H54 (cell line): Measurements from ENCODE around the gene MGMT.

ENCODE experiments used
- DNase-seq: peaks from one replicate; pipeline ENCODE4 v3.0.0; 2011; ENCODE audit warnings: low spot score, mixed read lengths; ENCODE audit not compliant: insufficient read length
- FAIRE-seq: peaks from 3 replicates; lab custom pipeline; 2011; peaks lifted over from hg19 to GRCh38; lab: Jason Lieb, UNC
- POLR2A ChIP-seq: IDR thresholded peaks from 2 replicates; pipeline ENCODE4 v1.6.1; 2011; ENCODE audit warnings: low read depth, mild to moderate bottlenecking, low read length

Gene MGMT

DNA sequence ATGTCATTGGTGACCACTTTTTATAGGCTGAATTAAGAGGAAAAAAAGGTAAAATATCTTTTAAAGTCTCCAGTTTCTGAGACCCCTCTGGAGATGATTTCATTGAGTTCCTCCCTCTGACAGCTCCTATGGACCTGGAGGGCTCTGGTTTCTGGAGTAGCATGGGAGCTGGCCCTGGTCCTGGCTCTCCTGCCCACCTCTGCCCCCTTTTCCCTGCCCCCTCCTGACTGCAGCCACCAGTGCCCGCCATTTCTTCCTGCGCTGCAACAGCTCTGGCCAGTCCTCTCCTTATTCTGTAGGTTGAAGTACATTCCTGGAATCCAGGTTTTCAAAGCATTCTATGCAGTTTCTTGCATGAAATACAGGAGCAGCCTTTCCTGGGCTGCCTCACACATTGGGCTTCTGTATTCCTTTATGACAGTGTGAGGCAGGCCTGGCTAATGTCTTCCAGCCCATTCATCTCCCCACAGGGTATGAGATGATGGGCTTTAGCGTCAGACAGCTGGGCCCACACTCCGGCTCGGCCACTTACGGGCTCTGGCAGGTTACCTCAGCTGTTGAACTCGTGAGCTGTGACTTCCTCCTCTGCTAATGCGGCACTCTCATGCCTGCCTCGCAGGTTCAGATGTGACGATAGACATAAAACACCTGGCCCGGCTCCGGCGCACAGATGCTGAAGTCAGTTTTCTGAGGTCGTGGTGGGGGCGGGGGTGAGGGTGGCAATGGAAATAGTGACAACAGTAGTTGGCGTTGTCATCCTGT lies 101.7 kb downstream of the MGMT start:
- no peak for FAIRE-seq
- no peak for TF ChIP-seq POLR2A
- no peak for DNase-seq

DNA sequence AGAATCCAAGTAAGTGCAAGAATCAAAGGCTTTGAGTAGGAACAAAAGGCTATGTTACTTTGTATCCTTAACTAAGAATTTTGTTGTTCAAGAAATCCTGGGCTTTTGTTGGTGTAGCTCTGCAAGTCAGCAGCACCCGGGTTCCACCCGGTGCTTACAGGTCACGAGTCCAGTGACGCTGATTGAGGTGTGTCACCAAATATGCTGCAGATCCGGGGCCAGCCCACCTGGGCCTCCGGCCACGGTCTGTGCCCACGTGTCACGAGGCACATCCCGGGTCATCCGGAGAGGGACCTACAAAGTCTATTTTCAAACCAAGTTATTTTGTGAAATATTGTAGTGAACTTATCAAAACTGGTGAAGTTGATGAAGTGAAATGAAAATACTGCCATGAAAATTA lies 103.1 kb downstream of the MGMT start:
- FAIRE-seq (no peak), DNase-seq (no peak)
- TF ChIP-seq POLR2A: no peak

- TF ChIP-seq POLR2A: no peak
- FAIRE-seq (no peak), DNase-seq (no peak)
Observed at GRCh38 chr10:129579228-129579627, 112.2 kb downstream of the MGMT start.

DNA sequence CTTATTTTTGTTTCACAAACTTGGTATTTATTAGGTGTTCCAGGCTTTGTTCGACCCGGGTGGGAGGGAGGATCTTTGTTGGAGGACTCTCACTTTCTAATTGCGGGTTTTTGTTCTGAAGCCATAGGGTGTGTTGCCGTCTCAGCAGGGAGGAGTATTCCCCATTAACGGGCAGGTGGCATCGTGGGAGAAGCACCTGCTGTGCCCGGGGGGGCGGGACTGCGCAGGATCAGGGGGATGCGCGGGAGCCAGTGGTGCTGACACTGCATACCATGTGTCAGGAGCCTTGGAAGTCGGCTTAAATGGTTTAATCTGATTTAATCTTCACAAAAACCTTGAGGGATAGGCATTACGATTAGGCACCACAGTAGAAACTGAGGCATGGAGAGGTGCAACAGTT lies 113.0 kb downstream of the MGMT start:
- no peak for FAIRE-seq

GRCh38 chr10:129580901-129581300 lies 113.9 kb downstream of the MGMT start:
- DNase-seq (no peak), FAIRE-seq (no peak)
- TF ChIP-seq POLR2A: no peak

More for the DNA sequence above, 113.0 kb downstream of the MGMT start:
- no peak for DNase-seq
- TF ChIP-seq POLR2A: no peak

DNA sequence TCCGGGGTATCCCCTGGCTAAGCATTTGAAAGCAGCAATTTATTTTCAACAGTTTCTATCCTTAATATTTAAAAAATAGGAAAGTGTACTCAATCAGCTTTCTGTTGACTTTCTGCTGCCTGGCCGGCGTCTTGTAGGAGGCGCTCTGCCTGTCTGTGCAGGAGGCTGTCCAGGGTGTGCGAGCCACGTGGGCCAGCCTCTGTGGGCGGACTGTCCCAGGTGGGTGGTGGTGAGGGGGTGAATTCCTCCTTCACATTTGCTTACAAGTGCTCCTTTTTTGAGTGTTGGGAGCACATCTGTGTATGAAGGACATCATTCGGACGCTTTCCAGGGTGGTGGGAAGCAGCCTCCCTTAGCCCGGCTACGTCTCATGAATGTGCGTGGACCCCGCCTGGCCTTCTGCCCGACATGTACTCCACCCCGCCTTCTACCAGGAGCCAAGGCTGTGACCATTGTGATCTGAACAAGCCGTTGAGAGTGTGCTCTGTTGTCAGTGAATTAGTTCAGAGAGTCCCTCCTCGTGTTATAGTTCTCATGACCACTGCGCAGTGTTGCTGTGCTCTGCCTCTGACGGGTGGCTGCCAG lies 114.9 kb downstream of the MGMT start:
- DNase-seq: no peak
- no peak for FAIRE-seq
- TF ChIP-seq POLR2A: no peak

DNA sequence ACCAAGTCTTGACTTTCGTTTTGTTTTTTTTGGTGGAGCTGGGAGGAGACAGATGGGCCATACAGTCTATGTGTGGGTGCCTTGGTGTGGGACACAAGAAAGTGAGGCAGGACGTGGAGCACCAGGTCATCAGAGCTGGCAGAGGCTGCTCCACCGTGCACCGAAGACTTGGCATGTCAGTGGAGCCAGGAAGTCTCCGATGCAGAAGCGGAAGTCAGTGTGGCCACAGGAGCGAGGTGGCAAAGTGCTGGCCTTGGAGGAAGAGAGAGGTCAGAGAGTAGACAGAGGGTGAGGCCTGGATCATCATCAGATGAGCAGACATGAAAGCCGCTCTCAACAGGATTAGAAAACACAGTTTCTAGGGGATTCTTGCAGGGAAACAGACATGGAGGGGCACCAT lies 116.8 kb downstream of the MGMT start:
- DNase-seq (no peak), FAIRE-seq (no peak)
- no peak for TF ChIP-seq POLR2A

- FAIRE-seq (no peak), DNase-seq (no peak)
- TF ChIP-seq POLR2A: no peak
Observed at GRCh38 chr10:129586898-129587443, 119.9 kb downstream of the MGMT start.

- FAIRE-seq (no peak), DNase-seq (no peak)
- TF ChIP-seq POLR2A: no peak
Observed at GRCh38 chr10:129589546-129589945, 122.5 kb downstream of the MGMT start.

DNA sequence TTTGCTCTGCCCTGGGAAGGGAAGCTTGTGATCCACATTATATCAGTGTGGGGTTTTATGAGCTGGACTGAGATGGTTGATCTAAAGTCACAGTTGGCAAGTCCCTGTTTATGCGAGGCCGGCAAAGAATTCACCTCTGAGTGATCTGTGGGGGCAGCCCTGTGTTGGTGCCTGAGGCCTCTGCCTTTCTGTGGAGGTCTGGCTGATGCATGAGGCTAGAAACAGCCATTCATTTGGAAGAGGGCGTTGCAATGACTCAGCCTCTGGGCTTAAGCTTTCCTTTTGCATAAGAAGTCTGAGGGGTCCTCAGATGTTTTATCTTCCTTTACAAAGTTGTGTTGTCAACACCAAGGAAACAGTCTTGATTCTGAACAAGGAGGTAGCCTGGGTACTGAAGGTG lies 126.9 kb downstream of the MGMT start:
- no peak for FAIRE-seq
- TF ChIP-seq POLR2A: no peak
- no peak for DNase-seq

DNA sequence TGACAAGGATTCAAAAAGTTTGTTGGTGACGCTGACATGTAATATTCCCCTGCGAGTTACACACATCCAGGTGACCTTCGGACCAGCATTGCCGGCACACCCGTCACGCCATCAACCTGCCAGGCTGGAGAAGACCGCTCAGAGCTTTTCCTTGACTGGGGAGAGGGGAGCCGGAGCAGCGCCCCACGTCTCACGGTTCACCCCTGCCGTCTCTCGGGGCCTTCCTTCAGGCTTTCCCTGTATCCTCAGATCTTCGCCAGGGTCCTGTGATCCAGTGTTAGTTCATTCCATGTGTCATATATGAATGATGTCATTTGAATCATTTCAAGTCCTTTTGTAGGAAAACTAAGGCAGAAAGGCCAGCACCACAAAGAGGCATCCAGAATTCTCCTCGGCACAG lies 127.8 kb downstream of the MGMT start:
- no peak for TF ChIP-seq POLR2A
- FAIRE-seq: no peak
- DNase-seq: no peak

- FAIRE-seq (no peak), DNase-seq (no peak)
- no peak for TF ChIP-seq POLR2A
Observed at GRCh38 chr10:129598413-129598812, 131.4 kb downstream of the MGMT start.

DNA sequence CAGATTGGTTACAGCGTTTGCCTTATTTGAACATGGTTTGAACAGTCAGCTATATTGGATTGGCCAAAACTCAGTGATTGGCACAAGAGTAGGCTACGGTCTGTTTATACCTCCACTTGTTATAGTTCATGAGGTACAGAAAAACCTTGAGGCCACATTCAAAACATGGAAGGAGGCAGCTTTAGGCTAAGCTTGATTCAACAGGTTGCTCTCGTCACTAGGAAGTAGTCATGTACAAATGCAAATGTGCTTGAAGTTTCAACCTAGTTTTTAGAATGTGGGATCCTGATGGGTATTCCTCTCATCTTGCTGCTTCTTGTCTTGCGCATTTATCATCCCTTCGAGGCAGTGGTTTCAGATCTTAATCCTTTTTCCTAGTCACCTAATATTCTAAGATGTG lies 132.1 kb downstream of the MGMT start:
- FAIRE-seq (no peak), DNase-seq (no peak)
- TF ChIP-seq POLR2A: no peak

GRCh38 chr10:129601737-129602136 lies 134.7 kb downstream of the MGMT start:
- DNase-seq: no peak
- no peak for TF ChIP-seq POLR2A
- no peak for FAIRE-seq
